HG02571 (cell line): ENCODE data around the gene GPR141.
A peak's percentile ranks its signal among the peaks of the same experiment; 100 is the strongest.

Source experiments
- ATAC-seq: cut with Tn5 transposase; IDR thresholded peaks from one replicate; pipeline ENCODE4 v1.9.1; 2021; ENCODE audit warnings: mild to moderate bottlenecking, moderate library complexity; ENCODE audit not compliant: unreplicated experiment

GPR141 gene

GRCh38 chr7:37683246-37684120 is at the start of gene GPR141:
Gene GPR141, plus strand, starts transcription at chr7:37683766. Its CDS starts 56,628 bp downstream, at chr7:37740394.
- ATAC-seq: peak; percentile 92

GRCh38 chr7:37635346-37635745 is 48.2 kb upstream of the GPR141 start:
- ATAC-seq: no peak

GRCh38 chr7:37642028-37642540 is 41.5 kb upstream of the GPR141 start:
- no peak for ATAC-seq

GRCh38 chr7:37643876-37644275 is 39.7 kb upstream of the GPR141 start:
- no peak for ATAC-seq

- no peak for ATAC-seq
These were observed 38.1 kb upstream of the GPR141 start for GRCh38 chr7:37645282-37646050.

DNA sequence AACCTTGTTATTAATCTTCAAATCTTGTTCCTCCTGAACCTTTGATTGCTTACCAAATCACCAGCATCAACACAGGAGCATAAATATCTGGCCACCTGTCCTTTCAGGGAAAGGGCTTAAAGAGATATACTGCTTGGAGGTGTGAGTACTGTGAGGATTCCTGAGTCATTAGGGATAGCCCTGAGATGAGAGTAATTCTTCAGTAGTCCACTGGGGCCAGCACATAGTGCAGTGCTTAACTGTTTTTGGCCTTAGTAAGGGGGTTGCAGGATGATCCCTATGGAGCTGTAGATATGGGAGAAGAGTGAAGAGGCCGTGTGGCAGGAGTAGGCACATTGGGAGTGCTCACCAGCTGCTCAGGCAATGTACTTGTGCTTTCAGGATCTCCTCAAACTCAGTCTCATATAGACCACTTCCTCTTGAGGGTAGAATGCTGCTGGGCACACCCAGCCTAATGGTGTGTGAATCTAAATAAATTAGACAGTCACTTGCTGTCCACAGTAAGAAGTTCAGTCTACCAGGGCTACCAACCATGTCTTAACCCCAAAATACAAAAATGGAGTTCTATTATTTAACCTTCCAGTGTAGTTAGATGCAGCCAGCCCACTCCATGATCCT is 26.5 kb upstream of the GPR141 start:
- no peak for ATAC-seq

- ATAC-seq: no peak
These were observed 25.8 kb upstream of the GPR141 start for GRCh38 chr7:37657816-37658215.

DNA sequence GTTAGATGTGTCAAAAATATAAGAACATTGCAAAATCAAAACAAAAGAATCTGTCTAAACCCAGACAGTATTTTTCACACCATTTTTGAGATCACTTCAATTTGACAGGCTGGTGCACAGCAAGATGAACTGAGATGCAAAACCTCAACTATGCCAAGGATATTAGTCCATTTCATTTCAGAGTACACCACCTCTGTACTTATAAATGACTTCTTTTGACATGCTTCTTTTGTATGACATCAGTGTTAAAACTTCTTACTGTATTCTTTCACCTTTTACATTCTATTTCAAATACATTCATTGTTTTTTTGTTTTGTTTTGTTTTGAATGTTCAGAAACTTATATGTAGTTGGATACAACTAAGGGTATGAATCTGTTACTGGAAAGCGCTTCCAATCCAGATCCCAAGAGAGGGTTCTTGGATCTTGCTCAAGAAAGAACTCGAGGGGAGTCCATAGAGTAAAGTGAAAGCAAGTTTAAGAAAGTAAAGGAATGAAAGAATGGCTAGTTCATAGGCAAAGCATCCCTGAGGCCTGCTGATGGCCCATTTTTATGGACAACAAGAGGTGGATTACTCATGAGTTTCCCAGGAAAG is 23.5 kb upstream of the GPR141 start:
- ATAC-seq: no peak

DNA sequence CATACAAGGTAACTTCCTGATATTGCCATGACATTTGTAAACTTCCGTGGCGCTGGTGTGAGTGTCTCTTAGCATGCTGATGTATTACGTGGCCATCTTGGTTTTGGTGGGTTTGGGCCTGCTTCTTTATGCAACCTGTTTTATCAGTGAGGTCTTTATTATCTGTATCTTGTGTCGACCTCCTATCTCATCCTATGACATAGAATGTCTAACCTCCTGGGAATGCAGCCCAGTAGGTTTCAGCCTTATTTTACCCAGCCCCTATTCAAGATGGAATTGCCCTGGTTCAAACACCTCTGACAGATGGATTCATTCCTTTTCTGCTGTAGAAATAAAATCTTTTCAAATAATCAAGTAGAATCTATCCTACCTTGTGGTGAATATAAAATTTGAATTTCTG is 23.0 kb upstream of the GPR141 start:
- no peak for ATAC-seq

GRCh38 chr7:37663693-37664092 is 19.9 kb upstream of the GPR141 start:
- ATAC-seq: no peak

- no peak for ATAC-seq
These were observed 18.1 kb upstream of the GPR141 start for GRCh38 chr7:37665352-37666022.

- ATAC-seq: no peak
These were observed 17.4 kb upstream of the GPR141 start for GRCh38 chr7:37666026-37666799.

DNA sequence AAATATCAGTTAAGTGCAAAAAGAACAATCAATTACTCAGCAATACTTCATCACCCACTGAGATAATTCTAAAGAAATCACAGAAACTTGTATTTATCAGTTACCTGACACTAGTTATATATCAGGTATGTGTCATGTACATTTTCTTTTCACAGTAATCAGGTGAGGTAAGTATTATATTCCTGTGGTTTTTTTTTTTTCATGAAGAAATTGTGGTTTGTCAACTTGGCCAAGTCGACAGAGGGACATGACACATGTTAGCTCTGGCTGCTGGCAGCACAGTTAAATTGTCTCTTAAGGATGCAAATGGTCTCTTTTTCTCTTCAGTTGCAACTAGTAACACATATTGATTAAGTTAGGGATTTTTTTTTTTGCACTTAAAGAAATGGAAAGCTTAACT is 13.7 kb upstream of the GPR141 start:
- ATAC-seq: no peak

GRCh38 chr7:37670436-37670835 is 13.1 kb upstream of the GPR141 start:
- ATAC-seq: no peak

DNA sequence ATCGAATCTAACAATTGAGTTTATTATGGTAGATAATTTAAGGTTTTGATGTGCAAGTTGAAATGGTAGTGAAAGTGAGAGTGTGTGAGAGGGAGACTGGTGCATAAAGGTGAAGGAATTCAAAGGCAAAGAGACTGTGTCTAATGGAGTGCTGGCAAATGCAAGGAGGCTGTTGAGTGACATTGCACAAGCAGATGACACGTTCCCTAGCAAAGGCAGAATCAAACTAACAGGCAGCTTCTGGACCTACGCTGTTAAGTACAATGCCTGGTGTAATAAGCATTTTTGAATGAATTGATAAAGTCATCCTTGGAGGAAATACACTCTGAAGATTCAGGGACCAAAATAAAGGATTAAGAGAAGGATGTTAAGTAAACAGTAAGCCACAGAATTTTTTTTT is 11.7 kb upstream of the GPR141 start:
- ATAC-seq: no peak

DNA sequence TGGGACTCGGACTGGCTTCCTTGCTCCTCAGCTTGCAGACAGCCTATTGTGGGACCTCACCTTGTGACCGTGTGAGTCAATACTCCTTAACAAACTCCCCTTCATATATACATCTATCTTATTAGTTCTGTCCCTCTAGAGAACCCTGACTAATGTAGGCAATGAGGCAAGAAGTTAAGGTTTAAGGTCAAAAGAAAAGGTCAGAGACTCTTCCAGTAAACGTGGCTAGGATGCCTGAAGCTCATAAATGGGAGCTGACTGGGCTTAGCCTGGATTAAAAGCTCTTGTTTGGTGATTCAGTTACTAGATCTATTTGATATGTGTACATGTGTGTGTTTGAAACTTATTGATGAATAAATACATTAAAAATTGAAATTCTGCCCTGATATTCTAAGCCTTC is 10.6 kb upstream of the GPR141 start:
- ATAC-seq: no peak

GRCh38 chr7:37673523-37673922 is 10.0 kb upstream of the GPR141 start:
- no peak for ATAC-seq

DNA sequence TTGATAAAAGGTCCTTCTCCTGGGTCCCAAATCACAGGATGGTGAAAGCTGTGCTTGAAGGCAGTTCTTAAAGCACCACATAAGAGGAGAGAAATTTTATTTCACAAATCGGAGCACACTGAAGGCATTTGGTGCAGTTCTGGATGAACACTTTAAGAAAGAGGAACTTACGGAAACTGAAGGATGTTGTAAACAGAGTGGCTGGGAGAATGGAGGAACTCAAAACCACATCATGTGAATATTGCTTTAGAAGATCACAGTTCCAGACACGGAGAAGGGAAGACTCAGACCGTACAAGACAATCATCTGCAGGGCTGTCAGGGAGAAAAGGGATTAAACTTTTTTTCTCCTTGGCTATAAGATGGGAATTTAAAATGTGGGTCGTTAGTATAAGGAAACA is 9.0 kb upstream of the GPR141 start:
- ATAC-seq: no peak

- no peak for ATAC-seq
These were observed 7.8 kb upstream of the GPR141 start for GRCh38 chr7:37675749-37676148.

GRCh38 chr7:37684927-37685326 is 1.4 kb downstream of the GPR141 start:
- no peak for ATAC-seq
